ENCODE data around the gene CYRIA. TPM values are rescaled to one million over a fixed set of nuclear protein-coding genes. Genes with fewer than 3 reads are reported as not detected.

The CYRIA gene
- total RNA-seq: 23.8 and 26.4 TPM in 2 replicates

DNA sequence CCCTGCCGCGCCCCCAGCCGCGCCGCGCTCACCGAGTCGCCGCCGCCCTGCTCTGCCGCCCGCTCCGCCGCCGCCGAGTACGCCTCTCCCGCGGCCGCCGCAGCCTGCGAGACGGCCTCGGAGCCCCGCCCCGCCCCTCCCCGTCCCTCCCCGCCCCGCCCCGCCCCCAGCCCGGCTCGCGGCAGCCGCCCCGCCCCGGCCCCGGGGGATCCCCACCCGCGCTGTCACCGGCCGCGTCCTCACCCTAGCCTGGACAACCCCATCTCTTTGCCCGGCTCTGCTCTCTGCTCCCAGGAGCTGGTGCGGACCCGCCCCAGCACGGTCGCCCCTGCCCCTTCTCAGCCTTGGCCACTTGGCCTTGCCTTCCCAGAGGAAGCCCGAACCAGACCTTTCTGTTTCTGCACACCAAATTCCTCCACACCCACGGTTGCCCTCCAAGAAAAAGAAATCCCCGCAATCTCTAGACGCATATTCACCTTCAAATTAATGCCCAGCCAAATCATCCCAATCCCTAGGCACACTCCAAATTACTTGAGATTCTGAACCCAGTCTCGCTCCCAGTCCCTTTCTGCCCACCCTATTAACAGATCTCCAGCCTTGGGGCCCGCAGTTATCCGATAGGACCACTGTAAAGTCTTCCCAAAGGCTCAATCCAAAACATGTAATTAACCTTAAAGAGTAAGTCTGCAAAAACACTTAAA lies at the start of gene CYRIA:
Gene CYRIA (minus strand): TSS at position 87 of the 701 bp plus-strand sequence. CDS start 77,715 bp downstream, outside the sequence.
- DNase-seq (ENCODE audit: low read depth in 2 of 2): peak; percentile 58 to 72

DNA sequence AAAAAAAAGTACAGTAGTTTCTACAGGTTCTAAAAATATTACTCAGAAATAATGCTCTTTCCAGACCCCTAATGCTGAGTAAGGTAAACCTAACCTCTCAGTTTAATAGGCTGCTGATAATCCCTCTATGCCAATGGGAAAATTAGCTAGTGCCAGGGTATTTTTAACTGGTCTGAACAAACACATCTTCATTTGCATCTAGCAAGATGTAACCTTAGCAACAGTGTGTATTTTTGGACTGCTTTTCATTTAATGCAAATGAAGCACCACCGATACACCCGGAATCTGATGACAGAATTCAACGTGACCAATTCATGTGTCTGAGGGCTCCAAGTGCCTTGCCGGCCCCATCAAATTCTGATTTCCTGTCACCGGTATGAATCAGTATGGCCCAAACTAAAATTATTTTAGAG lies 47.4 kb upstream of the CYRIA start:
- no peak for DNase-seq (ENCODE audit: low read depth in 2 of 2)

DNA sequence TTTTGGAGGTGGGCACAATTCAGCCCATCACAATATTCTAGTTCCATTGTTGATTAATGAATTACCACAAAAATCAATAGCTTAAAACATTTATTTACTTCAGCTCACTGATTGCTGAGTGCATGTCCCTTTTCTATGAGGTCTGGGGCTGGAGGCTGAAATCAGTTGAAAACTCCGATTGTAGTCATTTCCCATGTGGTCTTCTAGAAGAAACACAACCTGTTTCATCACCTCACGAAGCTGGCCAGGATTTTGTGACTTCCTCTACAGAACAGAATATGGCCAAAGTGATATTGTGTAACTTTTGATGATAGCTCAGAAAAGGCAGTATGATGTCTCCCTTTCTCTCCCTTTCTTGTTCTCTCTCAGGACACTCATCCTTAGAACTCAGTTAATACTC lies 44.1 kb upstream of the CYRIA start:
- no peak for DNase-seq (ENCODE audit: low read depth in 2 of 2)

DNA sequence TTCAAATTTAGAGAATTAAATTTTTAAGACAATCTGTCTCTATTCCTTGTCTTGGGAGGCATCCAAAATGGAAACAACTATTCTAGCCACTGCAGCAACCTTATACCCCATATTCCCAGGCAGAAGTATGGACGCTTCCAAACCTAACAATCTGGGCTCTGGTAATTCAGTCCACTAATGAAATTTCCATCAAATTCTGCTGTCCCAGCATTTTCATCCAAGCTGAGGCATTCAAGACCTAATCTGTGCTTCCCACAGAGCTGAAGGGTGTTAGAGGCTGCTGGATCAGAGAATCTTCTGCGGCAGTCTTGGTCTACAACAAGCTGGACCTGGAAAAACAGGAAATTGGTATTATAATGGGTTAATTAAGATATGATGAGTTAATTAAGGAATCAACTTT lies 42.5 kb upstream of the CYRIA start:
- DNase-seq (ENCODE audit: low read depth in 2 of 2): no peak

DNA sequence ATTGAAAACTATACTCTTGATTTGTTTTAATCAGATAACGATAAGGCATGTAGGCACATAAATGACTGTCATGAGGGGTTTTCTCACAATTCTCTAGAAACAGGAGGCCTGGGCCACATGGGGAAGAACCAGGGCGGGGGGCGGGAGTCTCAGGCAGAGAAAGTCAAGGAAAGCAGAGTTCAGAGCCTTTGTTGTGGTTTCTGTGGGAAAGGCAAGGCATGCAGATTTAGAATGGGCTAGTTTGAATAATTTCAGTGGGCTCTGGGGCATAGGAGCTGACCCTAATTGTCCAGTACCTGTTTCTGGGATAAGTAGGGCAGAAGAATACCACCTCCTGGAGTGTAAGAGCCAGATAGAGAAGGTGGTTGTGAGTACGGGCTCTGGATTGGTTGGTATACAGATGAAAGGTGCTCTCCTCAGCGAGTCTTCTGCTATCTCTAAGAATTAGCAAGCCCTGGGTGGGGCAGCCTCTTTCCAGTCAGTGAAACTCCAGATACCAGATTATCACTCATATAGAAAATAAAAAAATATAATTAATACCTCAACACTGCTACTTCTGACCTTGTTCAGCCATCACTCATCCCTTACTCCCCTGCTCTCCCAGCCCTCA lies 41.5 kb upstream of the CYRIA start:
- DNase-seq (ENCODE audit: low read depth in 2 of 2): no peak

DNA sequence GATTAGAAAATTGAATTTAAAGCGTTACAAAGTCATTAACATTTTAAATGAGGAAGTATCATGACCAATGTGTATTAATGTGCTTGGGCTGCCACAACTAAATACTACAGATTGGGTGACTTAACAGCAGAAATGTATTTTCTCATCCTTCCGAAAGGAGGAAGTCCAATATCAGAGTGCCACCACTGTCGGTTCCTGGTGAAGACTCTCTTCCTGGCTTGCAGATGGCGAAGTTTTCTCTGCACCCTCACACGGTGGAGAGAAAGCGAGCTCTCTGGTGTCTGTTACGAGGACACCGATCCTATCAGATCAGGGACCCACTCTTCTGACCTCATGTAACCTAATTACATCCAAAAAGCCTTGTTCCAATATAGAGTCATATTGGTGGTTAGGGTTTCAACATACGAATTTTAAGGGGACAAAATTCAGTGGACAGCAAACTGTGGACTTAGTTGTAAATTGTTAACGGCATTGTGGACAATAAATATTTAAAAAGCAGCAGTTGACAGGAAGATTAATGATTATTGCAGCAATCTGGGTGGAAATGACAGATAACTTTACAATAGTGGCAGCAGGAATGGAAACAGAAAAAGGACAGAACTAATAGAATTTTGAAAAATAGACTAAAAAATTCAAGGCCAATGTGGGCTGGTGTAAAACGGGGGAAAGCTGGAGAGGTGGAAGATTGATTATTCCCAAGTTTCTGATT lies 35.1 kb upstream of the CYRIA start:
- DNase-seq (ENCODE audit: low read depth in 2 of 2): no peak

DNA sequence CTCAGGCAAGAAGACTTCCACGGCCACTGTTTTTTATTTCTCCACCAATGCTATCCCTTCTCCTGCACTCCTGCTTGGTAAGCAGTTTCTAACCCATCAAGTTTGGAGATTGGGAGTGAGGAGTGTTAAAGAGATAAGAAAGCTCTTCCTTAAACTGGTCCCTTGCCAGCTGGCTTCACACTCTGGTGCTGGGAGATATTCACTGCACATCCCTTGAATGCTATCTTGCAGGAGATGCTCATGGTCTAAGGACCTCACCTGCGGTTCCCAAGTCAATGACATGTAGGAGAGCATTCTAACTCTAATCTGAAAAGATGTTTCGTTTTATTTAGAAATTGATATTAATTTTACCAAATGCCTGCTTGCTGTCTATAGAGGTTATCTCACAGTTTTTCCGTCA lies 28.2 kb upstream of the CYRIA start:
- DNase-seq (ENCODE audit: low read depth in 2 of 2): no peak

DNA sequence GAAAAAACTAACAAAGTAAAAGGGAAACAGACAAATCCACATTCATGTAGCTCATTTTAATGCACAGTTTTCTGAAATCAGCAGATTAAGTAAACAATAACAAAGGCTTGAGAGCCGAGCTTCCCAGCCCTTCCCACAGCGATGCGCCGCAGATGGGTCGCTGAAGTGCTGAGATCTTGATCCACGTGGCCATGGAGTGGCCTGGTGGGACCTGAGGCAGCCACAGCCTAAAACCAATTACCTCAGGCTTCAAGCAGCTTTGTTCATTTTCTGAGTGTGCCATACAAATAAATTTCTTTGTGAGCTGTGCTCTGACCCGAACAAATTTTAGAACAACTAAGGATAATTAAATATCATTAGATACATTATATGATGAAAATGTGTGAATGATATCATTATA lies 25.6 kb upstream of the CYRIA start:
- no peak for DNase-seq (ENCODE audit: low read depth in 2 of 2)

DNA sequence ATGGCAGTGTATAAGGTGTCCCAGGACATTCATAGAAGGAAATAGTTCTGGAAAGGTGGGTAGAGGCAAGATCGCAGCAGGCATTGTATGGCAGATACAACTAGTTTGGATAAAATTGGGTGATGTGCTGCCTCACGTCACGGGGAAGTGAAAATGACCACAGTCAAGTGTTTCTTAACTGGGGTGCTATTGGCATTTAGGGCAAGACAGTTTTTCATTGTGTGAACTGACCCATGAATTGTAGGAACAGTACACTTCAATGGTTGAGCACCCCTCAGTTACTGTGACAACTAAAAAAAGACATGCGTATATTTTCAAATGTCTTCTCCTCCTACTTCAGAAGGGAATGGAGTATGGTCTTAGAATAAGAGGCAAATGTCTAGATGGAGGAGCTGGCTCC lies 22.3 kb upstream of the CYRIA start:
- DNase-seq (ENCODE audit: low read depth in 2 of 2): no peak

DNA sequence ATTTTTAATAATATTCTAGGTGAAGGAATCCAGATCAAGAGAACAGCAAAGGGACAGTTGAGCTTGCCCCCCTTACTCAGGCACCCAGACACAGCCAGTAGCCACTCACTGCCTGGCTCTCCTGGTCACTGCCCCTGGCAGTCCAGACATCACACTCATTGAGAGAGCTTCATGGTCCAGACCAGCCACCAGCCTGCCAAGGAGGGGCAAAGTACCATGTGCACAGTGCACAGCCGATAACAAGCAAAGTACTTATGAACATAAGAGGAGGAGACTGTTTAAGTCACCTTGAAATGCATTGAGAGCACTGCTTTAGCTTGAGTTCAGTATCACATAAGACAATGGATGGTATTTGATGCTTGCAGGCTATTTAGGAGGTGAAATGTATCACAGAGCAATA lies 21.6 kb upstream of the CYRIA start:
- no peak for DNase-seq (ENCODE audit: low read depth in 2 of 2)

DNA sequence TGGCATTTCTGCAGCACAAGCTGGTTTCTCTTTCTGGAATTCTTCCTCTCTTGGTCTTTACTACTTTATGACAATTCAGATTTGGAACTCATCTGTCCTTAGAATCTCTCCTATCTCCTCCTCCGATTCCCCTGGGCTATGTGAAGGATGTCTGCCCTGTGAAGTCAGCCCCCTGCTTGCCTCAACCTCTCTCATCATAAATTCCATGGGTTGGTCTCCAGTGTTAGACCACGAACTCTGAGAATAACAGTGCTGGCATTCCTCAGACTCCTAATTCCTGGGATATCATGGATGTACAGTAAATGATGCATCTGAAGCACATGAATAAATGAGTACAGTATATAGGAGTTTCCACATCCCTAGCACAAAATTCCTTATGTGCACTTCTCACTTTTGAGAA lies 21.0 kb upstream of the CYRIA start:
- DNase-seq (ENCODE audit: low read depth in 2 of 2): no peak

DNA sequence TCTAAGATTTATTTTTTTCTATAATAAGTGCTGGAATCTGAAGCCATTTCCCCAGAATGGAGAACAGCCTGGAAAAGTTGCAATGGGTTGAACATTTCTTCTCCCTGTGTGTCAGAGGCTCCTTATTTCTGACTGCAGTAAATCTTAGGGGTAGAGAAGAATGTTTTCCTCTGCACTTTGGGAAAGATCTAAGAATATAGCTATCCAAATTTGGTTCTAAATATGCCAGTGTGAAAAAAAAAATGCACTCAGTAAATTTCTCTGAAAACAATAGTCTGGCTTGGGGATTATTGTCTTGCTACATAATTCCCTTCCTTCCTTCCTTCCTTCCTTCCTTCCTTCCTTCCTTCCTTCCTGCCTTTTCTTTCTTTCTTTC lies 19.7 kb upstream of the CYRIA start:
- DNase-seq (ENCODE audit: low read depth in 2 of 2): no peak

DNA sequence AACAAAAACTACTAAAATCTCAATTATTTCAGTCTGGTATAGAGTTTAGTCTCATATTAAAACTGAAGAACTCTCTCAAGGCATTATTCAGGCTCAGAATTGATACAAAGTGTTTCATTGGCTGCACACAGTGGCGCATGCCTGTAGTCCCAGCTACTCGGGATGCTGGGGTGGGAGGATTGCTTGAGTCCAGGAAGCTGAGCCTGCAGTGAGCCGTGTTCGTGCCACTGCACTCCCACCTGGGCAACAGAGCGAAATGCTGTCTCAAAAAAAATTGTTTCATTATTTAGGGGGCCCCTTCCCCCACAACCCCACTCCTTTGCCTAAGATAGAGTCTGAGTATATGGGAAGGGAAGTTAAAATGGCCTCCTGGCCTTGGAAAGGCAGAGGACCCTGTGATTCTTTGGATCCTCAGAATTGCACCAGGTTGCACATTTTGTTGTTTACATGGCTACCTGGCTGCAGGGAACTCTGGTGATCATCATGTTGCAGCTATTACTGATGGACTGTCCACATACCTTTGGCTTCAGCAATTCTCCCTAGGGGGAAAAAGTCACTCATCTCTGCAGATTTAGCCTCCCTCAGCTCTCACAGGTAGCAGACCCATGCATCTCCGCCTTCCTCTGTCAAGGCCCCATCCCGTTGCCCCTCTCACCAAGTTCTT lies 19.2 kb upstream of the CYRIA start:
- DNase-seq (ENCODE audit: low read depth in 2 of 2): no peak

DNA sequence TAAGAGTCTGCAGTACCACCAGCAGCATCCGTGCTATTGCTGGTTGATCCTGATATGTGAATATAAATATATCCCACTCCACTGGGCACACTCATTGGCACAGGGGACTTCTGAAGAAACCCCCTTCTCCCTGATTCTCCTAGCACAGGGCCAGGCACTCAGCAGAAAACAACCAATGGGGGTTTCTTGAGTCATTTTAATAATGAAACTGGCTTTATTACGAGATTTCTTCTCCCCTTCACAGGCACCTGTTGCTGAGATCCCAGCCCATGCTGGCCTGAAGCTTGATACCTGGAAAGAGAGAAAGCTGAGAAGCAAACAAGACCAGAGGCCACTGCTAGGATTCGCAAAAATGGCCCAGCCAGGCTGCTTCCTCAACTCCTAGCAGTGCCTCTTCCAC lies 17.9 kb upstream of the CYRIA start:
- DNase-seq (ENCODE audit: low read depth in 2 of 2): no peak

DNA sequence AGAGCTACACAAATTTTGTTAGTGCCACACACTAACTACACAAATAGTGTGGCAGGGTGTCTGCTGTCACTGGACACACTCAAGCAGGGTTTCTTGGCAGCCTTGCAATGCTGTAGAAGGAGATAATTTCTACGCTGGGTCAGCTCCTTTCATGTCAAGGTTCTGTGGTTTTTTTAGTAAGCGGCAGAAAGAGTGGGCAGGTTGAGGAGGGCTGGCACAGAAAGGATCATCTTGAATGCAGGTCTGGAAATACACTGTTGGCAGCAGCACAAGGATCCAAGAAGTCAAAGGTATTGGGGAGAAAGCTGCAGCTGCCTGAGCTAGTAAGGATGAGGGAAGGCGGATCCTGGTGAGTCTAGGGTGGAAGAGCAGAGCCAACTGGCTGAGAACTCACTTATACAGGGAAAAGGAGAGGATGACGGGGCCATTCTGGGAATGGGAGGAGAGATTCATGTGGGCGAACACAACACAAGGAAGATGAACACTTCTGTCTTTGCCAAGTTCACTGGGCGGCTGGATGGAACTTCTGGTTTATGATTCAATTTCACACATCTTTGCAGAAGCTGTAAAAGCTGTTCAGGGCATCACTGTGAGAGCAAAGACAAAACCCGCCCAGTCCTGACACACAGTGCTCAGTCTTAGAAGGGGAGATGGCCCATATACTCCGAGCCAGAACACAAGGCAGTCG lies 16.9 kb upstream of the CYRIA start:
- no peak for DNase-seq (ENCODE audit: low read depth in 2 of 2)

DNA sequence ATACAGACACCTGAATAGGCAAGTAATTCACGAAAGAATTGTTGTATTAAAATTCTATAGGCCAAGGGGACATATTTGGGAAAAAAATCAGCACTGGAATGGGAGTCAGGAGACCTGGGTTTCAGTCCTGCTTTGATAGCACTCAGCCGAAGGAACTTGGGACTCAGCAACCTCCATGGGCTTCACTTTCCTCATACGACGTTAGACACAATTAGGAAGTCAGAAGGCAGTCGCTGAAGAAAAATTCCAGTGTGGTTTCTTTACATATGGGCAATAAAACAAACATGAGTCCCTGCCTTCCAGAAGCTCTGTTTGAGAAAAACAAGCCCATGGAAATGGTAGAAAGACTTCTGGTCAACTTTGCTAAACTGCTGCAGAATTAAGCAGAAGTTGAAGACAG lies 15.1 kb upstream of the CYRIA start:
- no peak for DNase-seq (ENCODE audit: low read depth in 2 of 2)

DNA sequence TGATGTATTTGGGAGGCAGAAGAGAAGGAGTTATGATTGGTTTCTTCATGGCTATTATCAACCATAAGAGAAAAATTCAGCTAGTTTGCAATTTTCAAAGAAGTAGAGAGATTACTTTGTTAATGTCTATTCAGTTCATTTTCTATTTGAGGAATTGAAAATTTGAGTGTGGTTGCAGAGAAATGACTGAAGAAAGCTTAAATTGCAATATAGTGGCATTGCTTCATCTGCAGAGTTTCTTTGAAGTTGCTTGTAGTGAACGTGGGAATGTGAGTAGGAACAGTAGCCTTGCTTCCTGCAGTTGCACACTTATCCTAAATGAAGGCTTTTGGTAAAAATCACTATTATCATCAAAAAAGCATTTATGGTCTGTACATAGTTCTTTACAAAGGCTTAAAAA lies 14.7 kb upstream of the CYRIA start:
- DNase-seq (ENCODE audit: low read depth in 2 of 2): no peak

DNA sequence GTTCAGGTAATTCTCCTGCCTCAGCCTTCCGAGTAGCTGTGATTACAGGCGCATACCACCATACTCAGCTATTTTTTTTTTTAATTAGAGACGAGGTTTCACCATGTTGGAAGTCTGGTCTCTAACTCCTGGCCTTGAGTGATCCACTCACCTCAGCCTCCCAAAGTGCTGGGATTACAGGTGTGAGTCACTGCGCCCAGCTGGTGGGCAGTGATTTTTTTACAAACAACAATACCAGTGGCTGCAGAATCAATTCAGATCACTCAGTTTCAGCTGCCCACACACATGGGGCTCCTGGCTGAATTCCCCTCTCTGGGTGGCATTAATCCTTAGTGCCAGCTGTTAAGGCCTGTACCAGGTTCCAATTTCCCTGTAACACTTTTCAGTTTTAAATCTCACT lies 13.3 kb upstream of the CYRIA start:
- DNase-seq (ENCODE audit: low read depth in 2 of 2): no peak

DNA sequence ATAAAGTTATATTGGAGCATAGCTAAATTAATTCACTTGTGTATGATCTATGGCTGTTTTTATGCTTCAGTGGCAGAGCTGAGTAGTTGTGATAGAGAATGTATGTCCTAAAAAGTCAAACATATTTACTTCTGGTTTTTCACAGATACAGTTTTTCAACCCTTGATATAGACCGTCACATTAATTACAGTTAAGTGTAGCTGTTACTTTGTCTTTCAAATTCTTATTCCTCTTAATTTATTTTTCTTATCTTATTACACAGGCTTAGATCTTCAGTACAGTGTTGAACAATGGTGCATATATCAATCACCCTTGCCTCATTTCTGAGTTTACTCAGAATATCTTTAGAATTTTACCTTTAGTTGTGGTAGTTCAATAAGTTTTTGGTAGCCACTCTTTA lies 12.2 kb upstream of the CYRIA start:
- DNase-seq (ENCODE audit: low read depth in 2 of 2): no peak

DNA sequence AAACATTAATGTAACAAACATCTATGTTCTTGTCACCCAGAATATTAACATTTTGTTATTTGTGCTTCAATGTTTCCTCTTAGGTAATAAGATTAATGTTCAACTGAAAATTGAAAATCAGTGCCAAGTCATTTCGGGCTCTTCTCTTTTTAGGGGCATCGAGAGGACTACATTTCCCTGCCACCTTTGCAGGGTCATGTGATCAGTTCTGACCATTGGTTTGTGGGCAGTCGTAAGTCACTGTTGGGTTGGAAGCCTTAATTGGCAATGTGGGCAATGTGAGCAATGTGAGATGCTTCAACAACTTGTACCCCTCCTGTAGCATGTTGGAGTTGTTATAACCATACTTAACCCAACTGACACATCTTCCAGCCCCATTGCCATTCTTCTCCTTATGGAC lies 10.1 kb upstream of the CYRIA start:
- no peak for DNase-seq (ENCODE audit: low read depth in 2 of 2)

DNA sequence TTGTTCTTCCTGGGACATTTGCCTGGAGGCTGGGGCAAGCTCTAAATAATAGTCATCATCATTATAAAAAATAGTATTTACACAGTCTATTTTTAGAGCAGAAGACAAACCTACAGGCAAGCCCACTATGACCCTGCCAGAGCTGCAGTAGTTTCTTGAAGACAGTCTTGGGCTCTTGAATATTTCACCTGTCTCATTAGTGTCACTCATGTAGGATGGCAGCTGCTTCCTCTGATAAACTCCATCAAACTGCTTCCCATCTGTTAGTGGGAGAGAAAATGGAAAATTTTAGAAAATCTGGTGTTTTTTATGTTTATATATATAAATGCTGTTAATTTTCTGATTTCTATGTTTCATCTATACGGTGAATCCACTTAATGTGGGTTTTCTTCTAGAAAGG lies 8.5 kb upstream of the CYRIA start:
- no peak for DNase-seq (ENCODE audit: low read depth in 2 of 2)

DNA sequence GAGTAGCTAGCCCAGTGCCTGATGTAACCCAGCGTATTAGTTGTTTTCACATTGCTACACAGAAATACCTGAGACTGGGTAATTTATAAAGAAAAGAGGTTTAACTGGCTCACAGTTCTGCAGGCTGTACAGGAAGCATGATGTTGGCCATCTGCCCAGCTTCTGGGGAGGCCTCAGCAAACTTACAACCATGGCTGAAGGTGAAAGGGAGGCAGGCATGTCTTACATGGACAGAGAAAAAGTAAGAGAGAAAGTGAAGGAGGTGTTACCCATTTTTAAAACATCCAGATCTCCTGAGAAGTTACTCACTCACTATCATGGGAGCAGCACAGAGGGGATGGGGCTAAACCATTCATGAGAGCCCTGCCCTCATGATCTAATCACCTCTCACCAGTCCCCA lies 6.1 kb upstream of the CYRIA start:
- DNase-seq (ENCODE audit: low read depth in 2 of 2): peak; percentile 72 to 83
